Measurements from ENCODE around the gene CDH2. TPM values are rescaled to one million over a fixed set of nuclear protein-coding genes. Genes with fewer than 3 reads are reported as not detected.

CDH2 gene
- polyA plus RNA-seq, 1 donor (not counting 4 experiments of a cell fraction or from before 2014, with no cell fraction given): 0.46 TPM

DNA sequence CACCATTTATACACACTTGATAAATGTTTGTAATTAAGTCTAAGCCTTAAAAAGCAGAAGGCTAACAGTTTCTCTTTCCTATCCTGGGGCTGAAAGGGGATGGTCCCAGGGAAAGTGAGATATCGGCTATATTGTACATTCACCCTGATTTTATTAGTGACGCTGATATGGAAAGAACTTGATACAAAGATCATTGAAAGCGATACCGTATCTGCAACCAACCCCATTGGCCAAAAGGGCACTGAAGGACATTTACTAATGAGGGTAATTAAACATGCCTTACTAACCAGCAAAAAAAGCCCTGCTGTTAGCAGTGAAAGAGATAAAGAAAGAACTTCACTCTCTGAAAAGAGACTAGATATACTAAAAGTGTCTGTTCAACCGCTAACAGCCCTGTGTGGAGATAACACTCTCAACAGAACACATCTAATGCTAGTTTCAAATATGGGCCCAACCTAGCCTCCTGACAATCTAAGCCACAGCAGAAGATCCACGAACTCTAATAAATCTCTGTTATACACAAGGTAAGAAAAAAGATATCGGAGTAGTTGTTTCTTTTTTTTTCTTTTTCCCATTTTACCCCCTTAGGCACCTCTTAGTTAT is 200.0 kb downstream of the CDH2 start:
- TF ChIP-seq EZH2 (IDR thresholded peaks at IDR 0.05; ENCODE audit: low read length): no peak
- TF ChIP-seq, protein P1, sequence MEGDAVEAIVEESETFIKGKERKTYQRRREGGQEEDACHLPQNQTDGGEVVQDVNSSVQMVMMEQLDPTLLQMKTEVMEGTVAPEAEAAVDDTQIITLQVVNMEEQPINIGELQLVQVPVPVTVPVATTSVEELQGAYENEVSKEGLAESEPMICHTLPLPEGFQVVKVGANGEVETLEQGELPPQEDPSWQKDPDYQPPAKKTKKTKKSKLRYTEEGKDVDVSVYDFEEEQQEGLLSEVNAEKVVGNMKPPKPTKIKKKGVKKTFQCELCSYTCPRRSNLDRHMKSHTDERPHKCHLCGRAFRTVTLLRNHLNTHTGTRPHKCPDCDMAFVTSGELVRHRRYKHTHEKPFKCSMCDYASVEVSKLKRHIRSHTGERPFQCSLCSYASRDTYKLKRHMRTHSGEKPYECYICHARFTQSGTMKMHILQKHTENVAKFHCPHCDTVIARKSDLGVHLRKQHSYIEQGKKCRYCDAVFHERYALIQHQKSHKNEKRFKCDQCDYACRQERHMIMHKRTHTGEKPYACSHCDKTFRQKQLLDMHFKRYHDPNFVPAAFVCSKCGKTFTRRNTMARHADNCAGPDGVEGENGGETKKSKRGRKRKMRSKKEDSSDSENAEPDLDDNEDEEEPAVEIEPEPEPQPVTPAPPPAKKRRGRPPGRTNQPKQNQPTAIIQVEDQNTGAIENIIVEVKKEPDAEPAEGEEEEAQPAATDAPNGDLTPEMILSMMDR (optimal IDR thresholded peaks at IDR 0.05 in 1 of 3, IDR thresholded peaks at IDR 0.05 in 1 of 3, conservative IDR thresholded peaks at IDR 0.05 in 1 of 3; ENCODE audit: extremely low read depth in 1 of 3, insufficient read depth in 2 of 3, low read length in 3 of 3): no peak
- Histone ChIP-seq H3K9me3 (ENCODE audit: control insufficient read depth, low read depth, low read length) (no peaks in the 10 kb centered on the region), H3K9ac (ENCODE audit: control insufficient read depth, extremely low read depth, insufficient read depth, low read length) (no peak overlapping the region), H2AFZ (ENCODE audit: control insufficient read depth, low read length) (no peak overlapping the region), H3K27ac (ENCODE audit: control insufficient read depth, insufficient read depth, low read length) (no peak overlapping the region), H3K9me1 (ENCODE audit: control insufficient read depth, extremely low read depth, insufficient read depth, low read length) (no peaks in the 10 kb centered on the region), H4K20me1 (ENCODE audit: control insufficient read depth, extremely low read depth, insufficient read depth, low read length) (no peaks in the 10 kb centered on the region), H3K4me3 (ENCODE audit: control insufficient read depth in 2 of 3, extremely low read depth in 1 of 3, insufficient read depth in 2 of 3, low read depth in 1 of 3, low read length in 3 of 3) (no peak overlapping the region), H3K27me3 (ENCODE audit: control insufficient read depth, extremely low read depth, insufficient read depth, low read length) (no peaks in the 10 kb centered on the region), H3K4me2 (ENCODE audit: control insufficient read depth, extremely low read depth, insufficient read depth, low read depth, low read length) (no peak overlapping the region), H3K79me2 (ENCODE audit: control insufficient read depth, insufficient read depth, low read length) (no peaks in the 10 kb centered on the region), H3K4me1 (ENCODE audit: control insufficient read depth, extremely low read depth, insufficient read depth, low read length) (no peaks in the 10 kb centered on the region), H3K36me3 (ENCODE audit: control insufficient read depth in 2 of 2, extremely low read depth in 1 of 2, insufficient read depth in 2 of 2, low read length in 2 of 2) (no peaks in the 10 kb centered on the region)
- DNase-seq (ENCODE audit: low read depth, low spot score) (no peak), FAIRE-seq (no peak)
- dilution Hi-C loops (cut with MboI; ENCODE audit: extremely low pct_ligation_motif_present, low sequenced_read_pairs): no loop called here

- Histone ChIP-seq H4K20me1 (ENCODE audit: control insufficient read depth, extremely low read depth, insufficient read depth, low read length) (no peaks in the 10 kb centered on the region), H3K27ac (ENCODE audit: control insufficient read depth, insufficient read depth, low read length) (no peak overlapping the region), H3K27me3 (ENCODE audit: control insufficient read depth, extremely low read depth, insufficient read depth, low read length) (no peaks in the 10 kb centered on the region), H3K9me1 (ENCODE audit: control insufficient read depth, extremely low read depth, insufficient read depth, low read length) (no peaks in the 10 kb centered on the region), H3K4me1 (ENCODE audit: control insufficient read depth, extremely low read depth, insufficient read depth, low read length) (no peaks in the 10 kb centered on the region), H3K9ac (ENCODE audit: control insufficient read depth, extremely low read depth, insufficient read depth, low read length) (no peak overlapping the region), H3K79me2 (ENCODE audit: control insufficient read depth, insufficient read depth, low read length) (no peaks in the 10 kb centered on the region), H3K9me3 (ENCODE audit: control insufficient read depth, low read depth, low read length) (no peaks in the 10 kb centered on the region), H3K4me3 (ENCODE audit: control insufficient read depth in 2 of 3, extremely low read depth in 1 of 3, insufficient read depth in 2 of 3, low read depth in 1 of 3, low read length in 3 of 3) (no peak overlapping the region), H3K36me3 (ENCODE audit: control insufficient read depth in 2 of 2, extremely low read depth in 1 of 2, insufficient read depth in 2 of 2, low read length in 2 of 2) (no peaks in the 10 kb centered on the region), H3K4me2 (ENCODE audit: control insufficient read depth, extremely low read depth, insufficient read depth, low read depth, low read length) (no peak overlapping the region), H2AFZ (ENCODE audit: control insufficient read depth, low read length) (no peak overlapping the region)
- dilution Hi-C loops (cut with MboI; ENCODE audit: extremely low pct_ligation_motif_present, low sequenced_read_pairs): no loop called here
- FAIRE-seq: no peak
- TF ChIP-seq, protein P1 (optimal IDR thresholded peaks at IDR 0.05 in 1 of 3, IDR thresholded peaks at IDR 0.05 in 1 of 3, conservative IDR thresholded peaks at IDR 0.05 in 1 of 3; ENCODE audit: extremely low read depth in 1 of 3, insufficient read depth in 2 of 3, low read length in 3 of 3): no peak
- TF ChIP-seq EZH2 (IDR thresholded peaks at IDR 0.05; ENCODE audit: low read length): no peak
- DNase-seq (ENCODE audit: low read depth, low spot score): no peak
Observed at GRCh38 chr18:27970321-27970720, 206.6 kb downstream of the CDH2 start.

All from keratinocyte (primary cell).